DOHH2 (cell line): ENCODE data around the gene TMEM106C.

Source experiments
- EZH2phosphoT487 ChIP-seq: fragments of 200-600 bp; sonication (generic); IDR thresholded peaks from 2 replicates; pipeline ENCODE4 v1.6.1; 2017; ENCODE audit warnings: borderline replicate concordance, mild to moderate bottlenecking, antibody characterized with exemption, low read length, moderate library complexity, mixed read lengths
- TF ChIP-seq, protein P1 (sequence below): fragments of 200-600 bp; sonication (generic); IDR thresholded peaks from one replicate; pipeline ENCODE4 v1.5.1; 2014; ENCODE audit warnings: antibody characterized with exemption, mild to moderate bottlenecking, low read depth, low read length; ENCODE audit not compliant: poor library complexity, severe bottlenecking

DNA sequence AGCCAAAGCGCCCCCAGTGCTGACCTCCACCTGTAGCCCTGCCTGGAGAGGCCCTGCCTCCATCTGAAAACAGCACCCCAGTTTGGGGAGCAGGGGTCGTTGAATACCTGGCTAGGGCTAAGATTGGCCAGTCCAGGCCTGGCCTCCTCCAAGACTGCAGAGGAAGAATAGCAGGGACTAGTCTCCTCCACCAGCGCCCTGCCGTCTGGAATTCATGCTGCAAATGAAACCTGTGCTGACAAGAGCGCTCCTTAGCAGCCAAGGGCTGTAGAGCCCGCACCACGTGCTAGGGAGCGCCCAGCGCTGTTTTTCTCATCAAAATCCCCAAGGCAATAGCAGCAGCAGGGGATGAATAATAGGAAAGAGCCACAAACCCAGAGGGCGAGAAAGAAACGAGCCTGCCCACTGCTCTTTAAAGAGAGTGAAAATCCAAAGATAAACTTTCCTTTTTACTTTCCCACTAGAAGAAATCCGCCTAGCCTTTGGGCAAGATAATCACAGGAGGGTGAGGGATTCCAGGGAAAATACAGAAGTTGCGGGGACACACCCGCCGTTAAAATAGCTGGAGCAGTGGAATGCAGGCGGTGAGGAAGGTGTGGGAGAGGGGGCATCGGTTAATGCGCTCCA, 37.6 kb downstream of the TMEM106C start:
- TF ChIP-seq EZH2phosphoT487: no peak
- TF ChIP-seq, protein P1, sequence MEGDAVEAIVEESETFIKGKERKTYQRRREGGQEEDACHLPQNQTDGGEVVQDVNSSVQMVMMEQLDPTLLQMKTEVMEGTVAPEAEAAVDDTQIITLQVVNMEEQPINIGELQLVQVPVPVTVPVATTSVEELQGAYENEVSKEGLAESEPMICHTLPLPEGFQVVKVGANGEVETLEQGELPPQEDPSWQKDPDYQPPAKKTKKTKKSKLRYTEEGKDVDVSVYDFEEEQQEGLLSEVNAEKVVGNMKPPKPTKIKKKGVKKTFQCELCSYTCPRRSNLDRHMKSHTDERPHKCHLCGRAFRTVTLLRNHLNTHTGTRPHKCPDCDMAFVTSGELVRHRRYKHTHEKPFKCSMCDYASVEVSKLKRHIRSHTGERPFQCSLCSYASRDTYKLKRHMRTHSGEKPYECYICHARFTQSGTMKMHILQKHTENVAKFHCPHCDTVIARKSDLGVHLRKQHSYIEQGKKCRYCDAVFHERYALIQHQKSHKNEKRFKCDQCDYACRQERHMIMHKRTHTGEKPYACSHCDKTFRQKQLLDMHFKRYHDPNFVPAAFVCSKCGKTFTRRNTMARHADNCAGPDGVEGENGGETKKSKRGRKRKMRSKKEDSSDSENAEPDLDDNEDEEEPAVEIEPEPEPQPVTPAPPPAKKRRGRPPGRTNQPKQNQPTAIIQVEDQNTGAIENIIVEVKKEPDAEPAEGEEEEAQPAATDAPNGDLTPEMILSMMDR: no peak
